PC-9 (cell line): ENCODE measurements around the gene LPAR1. TPM values are rescaled to one million over a fixed set of nuclear protein-coding genes. Genes with fewer than 3 reads are reported as not detected.

Experiments
- BruUV-seq: library from RNA; stranded (reverse); fragments of 400-500 nt; replicated peaks from 2 replicates; lab custom pipeline; 2021; lab: Mats Ljungman, UMichigan
- CTCF ChIA-PET: fragments of 300-600 bp; sonication (Branson Sonifier 250); formaldehyde crosslinking; loops from one replicate; lab custom pipeline; 2022; ENCODE audit warnings: antibody characterized with exemption; lab: Charles Lee
- POLR2A ChIA-PET: fragments of 300-600 bp; sonication (Branson Sonifier 250); formaldehyde crosslinking; loops from one replicate; lab custom pipeline; 2022; ENCODE audit warnings: antibody characterized with exemption; ENCODE audit not compliant: unreplicated experiment; lab: Charles Lee
- DNase-seq, 2 experiments: peaks; one replicate each; pipeline versions ENCODE4 v3.0.0 to v3.0.0-alpha.2; 2015 to 2022; ENCODE audit warnings: mixed read lengths in 1 of 2
- H2AFZ ChIP-seq: fragments of 200-600 bp; sonication (generic); 2 replicates; pipeline ENCODE4 v1.8.1; 2017; ENCODE audit warnings: antibody characterized with exemption
- H3F3A ChIP-seq: fragments of 200-600 bp; sonication (generic); 2 replicates; pipeline ENCODE4 v1.8.1; 2017; ENCODE audit warnings: antibody characterized with exemption, mild to moderate bottlenecking, low read depth; ENCODE audit not compliant: insufficient read depth
- H3K27ac ChIP-seq: fragments of 200-600 bp; sonication (generic); 2 replicates; pipeline ENCODE4 v1.6.1; 2016; ENCODE audit warnings: mixed run types
- H3K27me3 ChIP-seq: fragments of 200-600 bp; sonication (generic); 2 replicates; pipeline ENCODE4 v1.6.1; 2016; ENCODE audit warnings: low read depth, mixed run types; ENCODE audit not compliant: insufficient read depth
- H3K36me3 ChIP-seq: fragments of 200-600 bp; sonication (generic); 2 replicates; pipeline ENCODE4 v1.6.1; 2016; ENCODE audit warnings: low read depth, mixed run types
- H3K4me1 ChIP-seq: fragments of 200-600 bp; sonication (generic); replicated peaks from 2 replicates; pipeline ENCODE4 v1.6.1; 2016; ENCODE audit warnings: mixed run types; ENCODE audit not compliant: insufficient read depth
- H3K4me2 ChIP-seq: fragments of 200-600 bp; sonication (generic); 2 replicates; pipeline ENCODE4 v1.6.1; 2017; ENCODE audit warnings: mixed run types
- H3K4me3 ChIP-seq: fragments of 200-600 bp; sonication (generic); 2 replicates; pipeline ENCODE4 v1.6.1; 2016; ENCODE audit warnings: mixed run types
- H3K79me2 ChIP-seq: fragments of 200-600 bp; sonication (generic); 2 replicates; pipeline ENCODE4 v1.6.1; 2017; ENCODE audit warnings: low read depth, mixed run types
- H3K9me2 ChIP-seq: fragments of 200-600 bp; sonication (generic); 2 replicates; pipeline ENCODE4 v1.8.1; 2017; ENCODE audit warnings: mild to moderate bottlenecking; ENCODE audit not compliant: insufficient read depth
- H3K9me3 ChIP-seq: fragments of 200-600 bp; sonication (generic); 2 replicates; pipeline ENCODE4 v1.8.1; 2016; ENCODE audit warnings: low read depth; ENCODE audit not compliant: insufficient read depth
- H4K20me1 ChIP-seq: fragments of 200-600 bp; sonication (generic); 2 replicates; pipeline ENCODE4 v1.8.1; 2017; ENCODE audit not compliant: insufficient read depth
- CTCF ChIP-seq: fragments of 200-600 bp; sonication (generic); conservative IDR thresholded peaks from 2 replicates; pipeline ENCODE4 v1.6.1; 2017; ENCODE audit warnings: mixed run types, antibody characterized with exemption, mild to moderate bottlenecking, moderate library complexity
- EZH2 ChIP-seq: fragments of 200-600 bp; sonication (generic); IDR thresholded peaks from 2 replicates; pipeline ENCODE4 v1.8.0; 2017; ENCODE audit warnings: antibody characterized with exemption, low read depth
- intact Hi-C: fragments of 100-400 bp; cut with micrococcal nuclease; formaldehyde crosslinking; loops from one replicate; pipeline ENCODE4 v1.10.0; 2022; ENCODE audit not compliant: unreplicated experiment
- total RNA-seq: library from RNA; stranded (reverse); gene quantifications from 2 replicates; pipeline ENCODE4 v1.2.3, GENCODE V29; 2021

LPAR1 gene
- total RNA-seq, 1 experiment from 2014 or later: 11.8 TPM

GRCh38 chr9:110850401-110851135 is 187.7 kb downstream of the LPAR1 start:
- H2AFZ ChIP-seq: no peak overlapping the region
- H3K79me2 ChIP-seq: no peaks in the 10 kb centered on the region
- POLR2A ChIA-PET: no interaction called here
- H3F3A ChIP-seq: no peaks in the 10 kb centered on the region
- no peaks in the 10 kb centered on the region for H3K4me1 ChIP-seq
- H3K9me2 ChIP-seq: no peaks in the 10 kb centered on the region
- H3K36me3 ChIP-seq: no peaks in the 10 kb centered on the region; the same call in 1 of the 2 replicates
- BruUV-seq: no TSS peak
- CTCF ChIA-PET: no interaction called here
- no peaks in the 10 kb centered on the region for H3K27me3 ChIP-seq
- H3K9me3 ChIP-seq: peaks cover 18% of the 10 kb centered on the region
- H3K4me2 ChIP-seq: no peak overlapping the region
- H3K4me3 ChIP-seq: no peak overlapping the region
- H4K20me1 ChIP-seq: no peaks in the 10 kb centered on the region
- TF ChIP-seq EZH2 (no peak), CTCF (no peak)
- H3K27ac ChIP-seq: no peak overlapping the region
- intact Hi-C loops: no loop called here
- no peak for DNase-seq

GRCh38 chr9:110847671-110848070 is 190.6 kb downstream of the LPAR1 start:
- POLR2A ChIA-PET: no interaction called here
- Histone ChIP-seq H3K4me1 (no peaks in the 10 kb centered on the region), H3F3A (no peaks in the 10 kb centered on the region), H2AFZ (no peak overlapping the region), H3K9me2 (no peaks in the 10 kb centered on the region), H3K9me3 (peaks cover 3% of the 10 kb centered on the region), H3K36me3 (no peaks in the 10 kb centered on the region), H3K4me2 (no peak overlapping the region), H3K4me3 (no peak overlapping the region), H4K20me1 (no peaks in the 10 kb centered on the region), H3K79me2 (no peaks in the 10 kb centered on the region), H3K27ac (no peak overlapping the region), H3K27me3 (no peaks in the 10 kb centered on the region)
- DNase-seq: no peak
- BruUV-seq: no TSS peak
- no peak for TF ChIP-seq CTCF
- no peak for TF ChIP-seq EZH2
- CTCF ChIA-PET: no interaction called here
- intact Hi-C loops: no loop called here

- no peaks in the 10 kb centered on the region for H3K36me3 ChIP-seq
- H3K4me1 ChIP-seq: no peaks in the 10 kb centered on the region
- DNase-seq: no peak
- no peaks in the 10 kb centered on the region for H3K27me3 ChIP-seq
- POLR2A ChIA-PET: no interaction called here
- no TSS peak for BruUV-seq
- no peaks in the 10 kb centered on the region for H3K79me2 ChIP-seq
- CTCF ChIA-PET: no interaction called here
- intact Hi-C loops: no loop called here
- H3K9me3 ChIP-seq: no peaks in the 10 kb centered on the region; the same call in none of the 2 replicates
- H3K4me2 ChIP-seq: no peak overlapping the region
- H3K27ac ChIP-seq: no peak overlapping the region
- no peak overlapping the region for H3K4me3 ChIP-seq
- no peak overlapping the region for H2AFZ ChIP-seq
- TF ChIP-seq CTCF (no peak), EZH2 (no peak)
- no peaks in the 10 kb centered on the region for H4K20me1 ChIP-seq
- no peaks in the 10 kb centered on the region for H3K9me2 ChIP-seq
- no peaks in the 10 kb centered on the region for H3F3A ChIP-seq
These were observed 192.1 kb downstream of the LPAR1 start for GRCh38 chr9:110846215-110846614.
